GM12874 (cell line): ENCODE results near the gene DHX36.

ENCODE experiments used
- CTCF ChIP-seq: IDR thresholded peaks from 2 replicates; pipeline ENCODE4 v1.5.1; 2011; ENCODE audit warnings: low read depth, mild to moderate bottlenecking, control low read depth, low read length, moderate library complexity; ENCODE audit not compliant: insufficient read depth

Gene DHX36

GRCh38 chr3:154323891-154324738, at the start of gene DHX36:
DHX36 (minus strand) TSS chr3:154324487; CDS start chr3:154324416, 71 bp downstream.
- no peak for TF ChIP-seq CTCF

GRCh38 chr3:154367221-154367620, 42.9 kb upstream of the DHX36 start:
- no peak for TF ChIP-seq CTCF

GRCh38 chr3:154364849-154365248, 40.6 kb upstream of the DHX36 start:
- TF ChIP-seq CTCF, result no peak

- TF ChIP-seq CTCF, result no peak
Observed at GRCh38 chr3:154361099-154361498, 36.8 kb upstream of the DHX36 start.

GRCh38 chr3:154356009-154356408, 31.7 kb upstream of the DHX36 start:
- TF ChIP-seq CTCF, result no peak

GRCh38 chr3:154349223-154349622, 24.9 kb upstream of the DHX36 start:
- no peak for TF ChIP-seq CTCF

- no peak for TF ChIP-seq CTCF
Observed at GRCh38 chr3:154345422-154346122, 21.3 kb upstream of the DHX36 start.
